Body of pancreas (tissue), 4 donors: ENCODE measurements around the gene ADAMTS19. TPM values are rescaled to one million over a fixed set of nuclear protein-coding genes. Genes with fewer than 3 reads are reported as not detected.

Experiments
- ATAC-seq: fragments of 150-250 bp; one replicate; pipeline ENCODE4 v1.9.1; 2016
- DNase-seq, 4 donors: peaks; one replicate each; pipeline ENCODE4 v3.0.0-alpha.2; 2019
- H3K27ac ChIP-seq, 4 donors: fragments of 200-600 bp; sonication (generic); 1 replicate in 3 of 4; 2 replicates in 1 of 4; pipeline versions ENCODE4 v1.5.1 to v1.6.1; 2016 to 2019; ENCODE audit warnings: mild to moderate bottlenecking in 1 of 4, mixed read lengths in 1 of 4, moderate library complexity in 1 of 4
- H3K27me3 ChIP-seq, 2 donors: fragments of 200-600 bp; sonication (generic); one replicate each; pipeline ENCODE4 v1.6.0; 2016; ENCODE audit warnings: mild to moderate bottlenecking in 1 of 2
- H3K36me3 ChIP-seq, 2 donors: fragments of 200-600 bp; sonication (generic); replicated peaks in 1 of 2; 2 replicates each; pipeline ENCODE4 v1.5.1; 2016; ENCODE audit warnings: low read depth in 2 of 2; ENCODE audit not compliant: insufficient read depth in 1 of 2
- H3K4me1 ChIP-seq: fragments of 200-600 bp; sonication (generic); one replicate; pipeline ENCODE4 v1.6.0; 2016
- H3K4me3 ChIP-seq, 2 donors: fragments of 200-600 bp; sonication (generic); 1 replicate in 1 of 2; 2 replicates in 1 of 2; pipeline ENCODE4 v1.5.1; 2016 to 2019
- H3K9me3 ChIP-seq, 3 donors: fragments of 200-600 bp; sonication (generic); 1 replicate in 2 of 3; 2 replicates in 1 of 3; pipeline ENCODE4 v1.5.1; 2016
- POLR2A ChIP-seq, 3 donors: fragments of 450-650 bp; IDR thresholded peaks; one replicate each; pipeline ENCODE4 v1.6.1; 2016; ENCODE audit warnings: antibody characterized with exemption in 3 of 3, mild to moderate bottlenecking in 2 of 3
- WGBS, 2 donors: methylation state at CpG; one replicate each; pipeline ENCODE4 v1.1.5; 2017; 5-methylcytosine and 5-hydroxymethylcytosine counted together
- intact Hi-C: fragments of 100-400 bp; cut with DNase I; formaldehyde crosslinking; loops from one replicate; pipeline ENCODE4 v1.15.1; 2023
- total RNA-seq, 2 donors: library from RNA; depleted of rRNA; stranded (reverse); fragments of >200 nt; gene quantifications; one replicate each; pipeline ENCODE4 v1.1.0, GENCODE V29; 2016
- TF ChIP-seq, protein P1 (sequence below), 7 experiments: fragments of 450-650 bp in 4 of 7; fragments of 200-600 bp in 3 of 7; sonication (generic) in 3 of 7; IDR thresholded peaks; one replicate each; pipeline ENCODE4 v1.5.1; 2016 to 2019; ENCODE audit warnings: antibody characterized with exemption in 7 of 7

ADAMTS19 gene
- total RNA-seq, 2 donors from 2014 or later, result 0.26 to 1.3 TPM

DNA sequence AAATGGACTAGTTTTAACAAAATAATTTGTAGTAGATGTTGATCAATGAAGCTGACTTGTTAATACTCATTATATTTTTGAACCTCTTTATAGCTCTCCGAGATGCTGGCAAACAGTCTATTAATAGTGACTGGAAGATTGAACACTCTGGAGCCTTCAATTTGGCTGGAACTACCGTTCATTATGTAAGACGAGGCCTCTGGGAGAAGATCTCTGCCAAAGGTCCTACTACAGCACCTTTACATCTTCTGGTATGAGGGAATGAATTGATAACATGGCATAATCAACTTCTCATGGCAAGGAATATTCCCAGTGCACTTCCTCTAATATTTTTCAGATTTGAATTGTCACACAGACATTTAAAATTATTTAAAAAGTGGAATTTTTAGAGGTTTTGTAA lies 219.6 kb downstream of the ADAMTS19 start:
- intact Hi-C loops, result no loop called here
- Histone ChIP-seq H3K9me3 (no peaks in the 10 kb centered on the region), H3K27me3 (no peaks in the 10 kb centered on the region), H3K36me3 (no peaks in the 10 kb centered on the region), H3K27ac (no peak overlapping the region), H3K4me1 (no peaks in the 10 kb centered on the region), H3K4me3 (no peak overlapping the region)
- TF ChIP-seq, protein P1, sequence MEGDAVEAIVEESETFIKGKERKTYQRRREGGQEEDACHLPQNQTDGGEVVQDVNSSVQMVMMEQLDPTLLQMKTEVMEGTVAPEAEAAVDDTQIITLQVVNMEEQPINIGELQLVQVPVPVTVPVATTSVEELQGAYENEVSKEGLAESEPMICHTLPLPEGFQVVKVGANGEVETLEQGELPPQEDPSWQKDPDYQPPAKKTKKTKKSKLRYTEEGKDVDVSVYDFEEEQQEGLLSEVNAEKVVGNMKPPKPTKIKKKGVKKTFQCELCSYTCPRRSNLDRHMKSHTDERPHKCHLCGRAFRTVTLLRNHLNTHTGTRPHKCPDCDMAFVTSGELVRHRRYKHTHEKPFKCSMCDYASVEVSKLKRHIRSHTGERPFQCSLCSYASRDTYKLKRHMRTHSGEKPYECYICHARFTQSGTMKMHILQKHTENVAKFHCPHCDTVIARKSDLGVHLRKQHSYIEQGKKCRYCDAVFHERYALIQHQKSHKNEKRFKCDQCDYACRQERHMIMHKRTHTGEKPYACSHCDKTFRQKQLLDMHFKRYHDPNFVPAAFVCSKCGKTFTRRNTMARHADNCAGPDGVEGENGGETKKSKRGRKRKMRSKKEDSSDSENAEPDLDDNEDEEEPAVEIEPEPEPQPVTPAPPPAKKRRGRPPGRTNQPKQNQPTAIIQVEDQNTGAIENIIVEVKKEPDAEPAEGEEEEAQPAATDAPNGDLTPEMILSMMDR (IDR thresholded peaks at IDR 0.05), result no peak
- TF ChIP-seq POLR2A (IDR thresholded peaks at IDR 0.05), result no peak
- no peak for DNase-seq
- WGBS, 2 donors, result 39 to 55% methylated on average over 3 of the region's 3 CpGs
- ATAC-seq, result no peak

DNA sequence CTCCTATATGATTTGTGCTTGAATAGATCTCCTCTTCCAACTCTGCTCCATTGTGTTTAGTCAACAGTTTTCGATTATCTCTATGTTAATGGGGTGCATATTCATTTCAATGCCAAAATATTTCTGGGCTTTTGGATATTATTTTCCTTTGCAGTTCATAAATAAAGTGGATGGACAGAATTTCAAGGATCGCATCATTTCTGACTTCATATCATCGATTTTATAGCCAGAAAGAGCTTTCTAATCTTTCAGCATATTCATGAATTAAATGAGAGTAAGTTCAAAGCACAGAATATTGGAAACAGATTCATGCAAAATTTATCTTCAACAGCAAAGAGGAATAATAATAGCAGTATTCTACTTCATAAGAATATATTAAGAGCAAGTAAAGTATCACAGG lies 227.8 kb downstream of the ADAMTS19 start:
- no peaks in the 10 kb centered on the region for H3K9me3 ChIP-seq
- DNase-seq (no peak), ATAC-seq (no peak)
- H3K27me3 ChIP-seq, result no peaks in the 10 kb centered on the region
- 69 to 76% methylated on average over 3 of the region's 3 CpGs for WGBS, 2 donors
- no peaks in the 10 kb centered on the region for H3K4me1 ChIP-seq
- TF ChIP-seq, protein P1 (IDR thresholded peaks at IDR 0.05), result no peak
- TF ChIP-seq POLR2A (IDR thresholded peaks at IDR 0.05), result no peak
- no peaks in the 10 kb centered on the region for H3K36me3 ChIP-seq
- intact Hi-C loops, result no loop called here
- no peak overlapping the region for H3K4me3 ChIP-seq
- H3K27ac ChIP-seq, result no peak overlapping the region

DNA sequence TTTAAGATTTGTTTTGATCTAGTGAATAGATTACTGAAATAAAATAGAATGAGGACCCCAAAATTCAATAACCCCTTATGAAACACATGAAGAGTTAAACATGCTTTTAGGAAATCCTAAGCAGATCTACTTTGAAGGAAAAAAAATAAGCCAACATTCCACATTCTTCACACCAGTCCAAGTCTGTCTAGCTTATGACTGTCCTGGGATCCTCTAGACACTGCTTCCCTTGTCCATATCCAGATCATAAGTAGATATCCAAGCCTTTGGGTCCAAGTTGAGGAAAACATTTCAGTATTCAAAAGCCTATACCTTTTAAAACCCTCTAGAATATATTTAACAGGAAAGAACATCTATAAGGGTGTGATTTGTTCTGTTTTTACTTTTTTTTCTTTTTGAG lies 228.9 kb downstream of the ADAMTS19 start:
- Histone ChIP-seq H3K27ac (no peak overlapping the region), H3K4me1 (no peaks in the 10 kb centered on the region), H3K9me3 (no peaks in the 10 kb centered on the region), H3K36me3 (no peaks in the 10 kb centered on the region), H3K4me3 (no peak overlapping the region), H3K27me3 (no peaks in the 10 kb centered on the region)
- ATAC-seq (no peak), DNase-seq (no peak)
- intact Hi-C loops, result no loop called here
- no peak for TF ChIP-seq POLR2A (IDR thresholded peaks at IDR 0.05)
- TF ChIP-seq, protein P1 (IDR thresholded peaks at IDR 0.05), result no peak

DNA sequence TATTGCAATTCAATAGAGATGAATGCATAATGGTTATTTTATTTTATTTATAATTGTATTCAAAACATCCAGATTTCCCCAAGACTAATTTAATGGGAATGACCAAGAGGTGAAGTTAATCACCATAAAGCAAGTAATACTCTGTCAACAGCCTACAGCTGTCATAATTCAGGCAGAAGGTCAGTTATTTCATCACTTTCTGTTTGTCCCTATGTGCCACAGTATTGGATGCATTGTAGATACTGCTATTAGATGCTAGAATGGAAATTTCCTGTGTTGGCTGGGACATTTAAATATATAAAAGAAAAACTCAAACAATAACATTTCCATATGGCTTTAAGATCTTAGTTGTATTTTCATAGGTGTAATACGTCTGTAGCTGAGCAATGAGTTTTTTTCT lies 231.1 kb downstream of the ADAMTS19 start:
- Histone ChIP-seq H3K9me3 (no peaks in the 10 kb centered on the region), H3K4me1 (no peaks in the 10 kb centered on the region), H3K4me3 (no peak overlapping the region), H3K27ac (no peak overlapping the region), H3K27me3 (no peaks in the 10 kb centered on the region), H3K36me3 (no peaks in the 10 kb centered on the region)
- TF ChIP-seq POLR2A (IDR thresholded peaks at IDR 0.05), result no peak
- TF ChIP-seq, protein P1 (IDR thresholded peaks at IDR 0.05), result no peak
- intact Hi-C loops, result no loop called here
- ATAC-seq (no peak), DNase-seq (no peak)
- WGBS, 2 donors, result 59 to 62% methylated on average over 1 of the region's 1 CpG

DNA sequence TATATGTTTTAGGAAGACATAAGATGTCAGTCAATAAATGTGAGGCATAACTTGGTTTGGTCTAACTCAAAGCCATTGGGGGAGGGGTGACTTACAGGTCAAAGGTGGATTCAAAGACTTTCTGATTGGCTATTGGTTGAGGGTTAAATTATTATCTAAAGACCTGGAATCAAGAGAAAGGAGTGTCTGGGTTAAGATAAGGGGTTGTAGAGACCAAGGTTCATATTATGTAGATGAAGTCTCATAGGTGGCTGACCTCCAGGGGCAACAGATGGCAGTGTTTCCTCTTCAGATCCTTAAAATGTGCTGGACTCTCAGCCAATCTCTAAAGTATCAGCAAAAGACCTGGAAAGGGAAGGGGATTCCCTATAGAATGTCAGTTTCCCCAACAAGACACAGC lies 236.5 kb downstream of the ADAMTS19 start:
- Histone ChIP-seq H3K4me3 (no peak overlapping the region), H3K27me3 (no peaks in the 10 kb centered on the region), H3K4me1 (no peaks in the 10 kb centered on the region), H3K9me3 (no peaks in the 10 kb centered on the region), H3K27ac (no peak overlapping the region), H3K36me3 (no peaks in the 10 kb centered on the region)
- TF ChIP-seq POLR2A (IDR thresholded peaks at IDR 0.05), result no peak
- TF ChIP-seq, protein P1 (IDR thresholded peaks at IDR 0.05), result no peak
- intact Hi-C loops, result no loop called here
- ATAC-seq (no peak), DNase-seq (no peak)
